HepG2 (cell line): ENCODE results near the gene CLIC6. TPM values are rescaled to one million over a fixed set of nuclear protein-coding genes. Genes with fewer than 3 reads are reported as not detected.

Source experiments
- ATAC-seq: fragments of 200-7000 bp; cut with Tn5 transposase; 3 replicates; pipeline ENCODE4 v1.9.1; 2020; ENCODE audit warnings: mild to moderate bottlenecking, moderate library complexity
- BruUV-seq: library from RNA; stranded (reverse); fragments of 400-500 nt; replicated peaks from 2 replicates; lab custom pipeline; 2021; lab: Mats Ljungman, UMichigan
- CTCF ChIA-PET: fragments of 300-600 bp; formaldehyde crosslinking; extraction: SDS; loops from one replicate; lab custom pipeline; 2021; ENCODE audit warnings: low total read pairs, inconsistent platforms, low intra/inter-chr PET ratio; lab: Yijun Ruan, JAX
- POLR2A ChIA-PET: fragments of 350-600 bp; sonication (Branson Sonifier 250); formaldehyde crosslinking; loops from one replicate; lab custom pipeline; 2020; ENCODE audit warnings: antibody characterized with exemption, inconsistent platforms; lab: Yijun Ruan, JAX
- DNase-seq: peaks from one replicate; pipeline ENCODE4 v3.0.0-alpha.2; 2015; ENCODE audit warnings: low spot score
- FAIRE-seq: peaks from 3 replicates; lab custom pipeline; 2011; peaks lifted over from hg19 to GRCh38; lab: Jason Lieb, UNC
- H2AFZ ChIP-seq: one replicate; pipeline ENCODE4 v1.6.1; 2011; ENCODE audit warnings: low read length, inconsistent platforms
- H3K27ac ChIP-seq: fragments of 300-600 bp; 3 replicates; pipeline ENCODE4 v1.8.0; 2011; ENCODE audit warnings: mixed run types, mild to moderate bottlenecking, mixed read lengths, low read length, inconsistent platforms; ENCODE audit not compliant: insufficient read depth; ENCODE audit errors: extremely low read length
- H3K27me3 ChIP-seq, 2 experiments: fragments of 200-600 bp in 1 of 2; 2 replicates in 1 of 2; 3 replicates in 1 of 2; pipeline versions ENCODE4 v1.6.0 to v1.8.0; 2011; ENCODE audit warnings: low read length in 2 of 2, mild to moderate bottlenecking in 2 of 2, moderate library complexity in 2 of 2, inconsistent platforms in 1 of 2; ENCODE audit not compliant: insufficient read depth in 2 of 2, control insufficient read depth in 1 of 2
- H3K36me3 ChIP-seq, 2 experiments: fragments of 200-600 bp in 1 of 2; replicated peaks in 1 of 2; 2 replicates in 1 of 2; 3 replicates in 1 of 2; pipeline versions ENCODE4 v1.5.1 to v1.8.0; 2011; ENCODE audit warnings: low read length in 2 of 2, inconsistent platforms in 1 of 2; ENCODE audit not compliant: insufficient read depth in 2 of 2, control insufficient read depth in 1 of 2
- H3K4me1 ChIP-seq: 2 replicates; pipeline ENCODE4 v1.5.1; 2012; ENCODE audit warnings: low read length, inconsistent platforms; ENCODE audit not compliant: insufficient read depth
- H3K4me2 ChIP-seq: 2 replicates; pipeline ENCODE4 v1.6.0; 2011; ENCODE audit warnings: low read depth, low read length, inconsistent platforms
- H3K4me3 ChIP-seq, 3 experiments: fragments of 200-600 bp in 1 of 3; sonication (generic), shearing (Covaris generic) in 1 of 3; replicated peaks in 1 of 3; 2 replicates each; pipeline ENCODE4 v1.5.1; 2011 to 2016; ENCODE audit warnings: low read length in 3 of 3, inconsistent platforms in 2 of 3, low read depth in 2 of 3, mild to moderate bottlenecking in 2 of 3, control low read depth in 1 of 3, mixed read lengths in 1 of 3; ENCODE audit not compliant: insufficient read depth in 1 of 3
- H3K79me2 ChIP-seq: one replicate; pipeline ENCODE4 v1.6.1; 2011; ENCODE audit warnings: low read length, inconsistent platforms; ENCODE audit not compliant: insufficient read depth
- H3K9ac ChIP-seq: 2 replicates; pipeline ENCODE4 v1.6.0; 2011; ENCODE audit warnings: mild to moderate bottlenecking, low read depth, low read length, inconsistent platforms; ENCODE audit not compliant: insufficient read depth
- H3K9me3 ChIP-seq: 2 replicates; pipeline ENCODE4 v1.5.1; 2012; ENCODE audit warnings: mild to moderate bottlenecking, low read length
- H4K20me1 ChIP-seq: 2 replicates; pipeline ENCODE4 v1.6.0; 2011; ENCODE audit warnings: inconsistent platforms, mild to moderate bottlenecking, low read length, moderate library complexity; ENCODE audit not compliant: insufficient read depth
- ARID4A ChIP-seq: sonication (generic); formaldehyde crosslinking; IDR thresholded peaks from 2 replicates; pipeline ENCODE4 v1.5.0; 2020; ENCODE audit warnings: mild to moderate bottlenecking, missing genetic modification reagents, borderline replicate concordance
- SP1 ChIP-seq, 2 experiments: fragments of 450-650 bp in 1 of 2; sonication (generic) in 1 of 2; formaldehyde crosslinking in 1 of 2; IDR thresholded peaks; 2 replicates each; pipeline versions ENCODE4 v1.4.0 to v1.6.1; 2016 to 2020; ENCODE audit warnings: missing genetic modification reagents in 1 of 2
- WGBS: methylation state at CpG from one replicate; pipeline ENCODE4 v1.1.6; 2017; ENCODE audit warnings: low lambda C conversion rate; 5-methylcytosine and 5-hydroxymethylcytosine counted together
- in situ Hi-C: cut with HindIII; loops from 2 replicates; pipeline ENCODE4 v1.10.0; 2017; ENCODE audit warnings: low pct_unique_long_range_greater_than_20kb; ENCODE audit not compliant: extremely low pct_ligation_motif_present
- intact Hi-C: fragments of 100-400 bp; cut with micrococcal nuclease; formaldehyde crosslinking; loops from one replicate; pipeline ENCODE4 v1.10.0; 2022; ENCODE audit not compliant: unreplicated experiment
- polyA plus RNA-seq, 8 experiments: library from polyadenylated mRNA; depleted of rRNA in 3 of 8; stranded (reverse) in 7 of 8; unstranded in 1 of 8; fragments of >200 nt; fragmentation: Illumina TruSeq in 4 of 8; extraction: Trizol in 4 of 8; gene quantifications; 2 replicates each; pipeline versions ENCODE4 v1.2.1 to v1.2.3, GENCODE V29; 2011 to 2016; ENCODE audit warnings: low read depth in 4 of 8, missing spikeins in 1 of 8, mixed read lengths in 1 of 8; ENCODE audit not compliant: insufficient read depth in 1 of 8
- total RNA-seq, 5 experiments: library from RNA; depleted of rRNA; stranded (reverse); fragments of >200 nt; fragmentation: Illumina TruSeq; extraction: Trizol; gene quantifications; 2 replicates each; pipeline ENCODE4 v1.2.3, GENCODE V29; 2016; ENCODE audit warnings: low read depth in 1 of 5
- TF ChIP-seq, protein P1 (sequence below): sonication (generic); formaldehyde crosslinking; IDR thresholded peaks from 2 replicates; pipeline ENCODE4 v1.5.0; 2020; ENCODE audit warnings: missing genetic modification reagents
- TF ChIP-seq, protein P2 (sequence below): sonication (generic); formaldehyde crosslinking; IDR thresholded peaks from 2 replicates; pipeline ENCODE4 v1.8.0; 2022; ENCODE audit warnings: mild to moderate bottlenecking, missing genetic modification reagents; ENCODE audit not compliant: insufficient replicate concordance

Gene CLIC6
- total and polyA plus RNA-seq, 2 of the 13 experiments (the other 11 are each of a cell fraction or from before 2014, with no cell fraction given) = not detected

- POLR2A ChIA-PET = no interaction called here
These were observed 31.8 kb downstream of the CLIC6 start for GRCh38 chr21:34700605-34701004.

More at GRCh38 chr21:34700605-34701004, 31.8 kb downstream of the CLIC6 start:
- Histone ChIP-seq H3K9ac (no peak overlapping the region), H3K4me2 (no peak overlapping the region), H3K27ac (no peak overlapping the region), H3K9me3 (no peaks in the 10 kb centered on the region), H3K4me1 (peaks cover 8% of the 10 kb centered on the region), H3K27me3 (peaks cover 7 to 35% of the 10 kb centered on the region in 2 experiments; a peak in 3 of 5 replicates), H2AFZ (no peak overlapping the region), H4K20me1 (no peaks in the 10 kb centered on the region), H3K36me3 (no peaks in the 10 kb centered on the region), H3K79me2 (no peaks in the 10 kb centered on the region), H3K4me3 (no peak overlapping the region)
- ATAC-seq = no peak
- CTCF ChIA-PET = no interaction called here
- 52% methylated on average over 7 of the region's 10 CpGs for WGBS
- in situ Hi-C loops (no loop called here), intact Hi-C loops (no loop called here)
- no TSS peak for BruUV-seq
- no peak for FAIRE-seq
- TF ChIP-seq SP1 (IDR thresholded peaks at IDR 0.05) (no peak), SP1 (CRISPR knock-in tag; IDR thresholded peaks at IDR 0.05) (no peak), ARID4A (CRISPR knock-in tag) (no peak)
- TF ChIP-seq, protein P1, sequence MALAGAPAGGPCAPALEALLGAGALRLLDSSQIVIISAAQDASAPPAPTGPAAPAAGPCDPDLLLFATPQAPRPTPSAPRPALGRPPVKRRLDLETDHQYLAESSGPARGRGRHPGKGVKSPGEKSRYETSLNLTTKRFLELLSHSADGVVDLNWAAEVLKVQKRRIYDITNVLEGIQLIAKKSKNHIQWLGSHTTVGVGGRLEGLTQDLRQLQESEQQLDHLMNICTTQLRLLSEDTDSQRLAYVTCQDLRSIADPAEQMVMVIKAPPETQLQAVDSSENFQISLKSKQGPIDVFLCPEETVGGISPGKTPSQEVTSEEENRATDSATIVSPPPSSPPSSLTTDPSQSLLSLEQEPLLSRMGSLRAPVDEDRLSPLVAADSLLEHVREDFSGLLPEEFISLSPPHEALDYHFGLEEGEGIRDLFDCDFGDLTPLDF (CRISPR knock-in tag) = no peak
- TF ChIP-seq, protein P2, sequence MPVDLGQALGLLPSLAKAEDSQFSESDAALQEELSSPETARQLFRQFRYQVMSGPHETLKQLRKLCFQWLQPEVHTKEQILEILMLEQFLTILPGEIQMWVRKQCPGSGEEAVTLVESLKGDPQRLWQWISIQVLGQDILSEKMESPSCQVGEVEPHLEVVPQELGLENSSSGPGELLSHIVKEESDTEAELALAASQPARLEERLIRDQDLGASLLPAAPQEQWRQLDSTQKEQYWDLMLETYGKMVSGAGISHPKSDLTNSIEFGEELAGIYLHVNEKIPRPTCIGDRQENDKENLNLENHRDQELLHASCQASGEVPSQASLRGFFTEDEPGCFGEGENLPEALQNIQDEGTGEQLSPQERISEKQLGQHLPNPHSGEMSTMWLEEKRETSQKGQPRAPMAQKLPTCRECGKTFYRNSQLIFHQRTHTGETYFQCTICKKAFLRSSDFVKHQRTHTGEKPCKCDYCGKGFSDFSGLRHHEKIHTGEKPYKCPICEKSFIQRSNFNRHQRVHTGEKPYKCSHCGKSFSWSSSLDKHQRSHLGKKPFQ (CRISPR knock-in tag) = no peak
- DNase-seq = no peak
